Mucosa of descending colon (tissue), 3 donors: Measurements from ENCODE around the gene CYB561D2. TPM values are rescaled to one million over a fixed set of nuclear protein-coding genes. Genes with fewer than 3 reads are reported as not detected.

Experiments
- ATAC-seq: fragments of 200-7000 bp; cut with Tn5 transposase; one replicate; pipeline ENCODE4 v1.9.1; 2020; ENCODE audit warnings: mild to moderate bottlenecking, moderate library complexity
- DNase-seq, 3 donors: peaks; one replicate each; pipeline ENCODE4 v3.0.0-alpha.2; 2020
- H3K36me3 ChIP-seq: fragments of 200-600 bp; one replicate; pipeline ENCODE4 v1.8.0; 2021; ENCODE audit warnings: low read depth, mild to moderate bottlenecking
- H3K4me1 ChIP-seq: fragments of 200-600 bp; one replicate; pipeline ENCODE4 v1.8.0; 2021; ENCODE audit warnings: low read depth, mild to moderate bottlenecking
- H3K4me3 ChIP-seq: fragments of 200-600 bp; one replicate; pipeline ENCODE4 v1.8.0; 2021; ENCODE audit warnings: mild to moderate bottlenecking
- H3K9me3 ChIP-seq: fragments of 200-600 bp; one replicate; pipeline ENCODE4 v1.8.0; 2021; ENCODE audit warnings: mild to moderate bottlenecking
- CTCF ChIP-seq: fragments of 200-600 bp; IDR thresholded peaks from one replicate; pipeline ENCODE4 v1.8.0; 2022; ENCODE audit warnings: antibody characterized with exemption, mild to moderate bottlenecking
- intact Hi-C, 2 donors: fragments of 100-400 bp; cut with DNase I in 1 of 2; cut with micrococcal nuclease in 1 of 2; formaldehyde crosslinking; loops; one replicate each; pipeline versions ENCODE4 v1.11.0 to v1.11.1; 2022; cut with DNase I, micrococcal nuclease
- total RNA-seq, 3 donors: library from RNA; stranded (reverse); fragmentation: NEBNext Ultra II Directional in 2 of 3; extraction: Animal tissue kit (Norgen Biotek cat#: 25700) in 2 of 3; gene quantifications; one replicate each; pipeline versions ENCODE4 v1.2.1 to v1.2.4, GENCODE V29; 2021 to 2023
- donor health status: DM: no; HTN: no; CAD: no; lungs with moderate emphysema.
- donor health status: DM: no; HTN: no; CAD: no.
- donor health status: DM: no; HTN: yes; CAD: no.

The CYB561D2 gene
- total RNA-seq, 3 donors from 2014 or later = 20.5 to 37.6 (median 36.7) TPM

- H3K4me1 ChIP-seq = peaks cover 3% of the 10 kb centered on the region
- DNase-seq (no peak), ATAC-seq (peak; percentile 15)
- no peak overlapping the region for H3K4me3 ChIP-seq
- intact Hi-C loops = no loop called here
- no peaks in the 10 kb centered on the region for H3K9me3 ChIP-seq
- no peak for TF ChIP-seq CTCF
- H3K36me3 ChIP-seq = no peaks in the 10 kb centered on the region
Measured at GRCh38 chr3:50388016-50388719, 37.5 kb downstream of the CYB561D2 start.

GRCh38 chr3:50388720-50389413 is 38.2 kb downstream of the CYB561D2 start:
- Histone ChIP-seq H3K4me1 (peaks cover 3% of the 10 kb centered on the region), H3K36me3 (no peaks in the 10 kb centered on the region), H3K4me3 (no peak overlapping the region), H3K9me3 (no peaks in the 10 kb centered on the region)
- ATAC-seq (no peak), DNase-seq (no peak)
- intact Hi-C loops = no loop called here
- TF ChIP-seq CTCF = no peak

- H3K36me3 ChIP-seq = no peaks in the 10 kb centered on the region
- no peak for DNase-seq
- intact Hi-C loops = no loop called here
- H3K4me1 ChIP-seq = peaks cover 3% of the 10 kb centered on the region
- ATAC-seq = no peak
- H3K9me3 ChIP-seq = no peaks in the 10 kb centered on the region
- TF ChIP-seq CTCF = no peak
- H3K4me3 ChIP-seq = no peak overlapping the region
Measured at GRCh38 chr3:50389414-50389767, 38.7 kb downstream of the CYB561D2 start.

- peak in 2 of 3 donors; percentile 57 to 72 for DNase-seq
- Histone ChIP-seq H3K9me3 (no peaks in the 10 kb centered on the region), H3K4me3 (no peak overlapping the region), H3K4me1 (peaks cover 3% of the 10 kb centered on the region), H3K36me3 (no peaks in the 10 kb centered on the region)
- ATAC-seq = peak; percentile 62
- intact Hi-C loops = no loop called here
- no peak for TF ChIP-seq CTCF
Measured at GRCh38 chr3:50390508-50391224, 40.0 kb downstream of the CYB561D2 start.

GRCh38 chr3:50392101-50392715 is 41.5 kb downstream of the CYB561D2 start:
- Histone ChIP-seq H3K36me3 (no peaks in the 10 kb centered on the region), H3K9me3 (no peaks in the 10 kb centered on the region), H3K4me1 (peaks cover 3% of the 10 kb centered on the region), H3K4me3 (no peak overlapping the region)
- DNase-seq (no peak), ATAC-seq (no peak)
- no peak for TF ChIP-seq CTCF
- intact Hi-C loops = no loop called here
